HG03432 (cell line): Measurements from ENCODE around the gene AFDN.

ENCODE experiments used
- ATAC-seq: cut with Tn5 transposase; IDR thresholded peaks from one replicate; pipeline ENCODE4 v1.9.1; 2021; ENCODE audit warnings: mild to moderate bottlenecking, moderate library complexity; ENCODE audit not compliant: unreplicated experiment

AFDN gene

DNA sequence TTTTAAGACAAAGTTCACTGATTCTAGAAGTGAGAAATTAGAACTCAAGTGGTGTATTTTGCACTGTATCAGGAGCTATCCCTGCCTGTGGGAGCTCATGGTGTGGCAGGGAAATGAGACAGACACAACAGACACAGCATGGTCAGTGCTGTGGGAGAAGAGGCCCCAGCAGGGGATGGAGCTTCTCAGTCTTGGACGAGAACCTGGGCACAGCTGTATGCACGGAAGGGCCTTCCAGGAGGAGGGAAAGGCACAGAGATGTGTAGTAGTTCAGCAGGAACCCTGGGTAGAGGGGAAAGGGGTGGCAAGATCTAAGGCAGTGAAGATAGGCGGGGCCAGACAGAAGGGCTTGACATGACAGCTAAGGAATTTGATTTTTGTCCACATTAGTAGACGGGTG, 122.0 kb downstream of the AFDN start:
- ATAC-seq: no peak

DNA sequence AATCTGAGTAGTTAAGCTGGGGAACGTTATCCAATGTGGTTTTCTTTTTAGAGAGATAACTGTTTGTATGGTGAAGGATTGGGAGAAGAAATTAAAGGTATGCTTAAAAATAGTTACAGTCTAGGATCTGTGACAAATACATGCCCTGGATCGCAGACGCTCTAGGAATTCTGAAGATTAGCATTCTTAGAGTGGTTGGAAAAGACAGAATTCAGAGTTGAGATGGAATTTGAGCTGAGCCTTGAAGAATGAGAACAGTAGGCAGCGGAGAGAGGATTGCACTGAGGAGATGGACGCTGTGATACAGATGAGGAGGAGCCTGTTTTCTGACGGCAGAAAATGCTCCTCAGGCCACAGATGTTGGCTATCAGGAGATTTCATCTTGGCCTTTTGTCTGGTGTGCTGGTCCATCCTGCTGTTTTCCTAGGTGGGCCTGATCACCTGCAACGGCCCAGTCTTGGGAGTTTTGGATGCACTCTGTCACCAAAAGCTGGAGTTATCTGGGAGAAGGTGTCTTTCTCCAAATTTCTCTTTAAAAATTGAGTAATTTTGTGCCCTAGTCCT, 122.5 kb downstream of the AFDN start:
- no peak for ATAC-seq

DNA sequence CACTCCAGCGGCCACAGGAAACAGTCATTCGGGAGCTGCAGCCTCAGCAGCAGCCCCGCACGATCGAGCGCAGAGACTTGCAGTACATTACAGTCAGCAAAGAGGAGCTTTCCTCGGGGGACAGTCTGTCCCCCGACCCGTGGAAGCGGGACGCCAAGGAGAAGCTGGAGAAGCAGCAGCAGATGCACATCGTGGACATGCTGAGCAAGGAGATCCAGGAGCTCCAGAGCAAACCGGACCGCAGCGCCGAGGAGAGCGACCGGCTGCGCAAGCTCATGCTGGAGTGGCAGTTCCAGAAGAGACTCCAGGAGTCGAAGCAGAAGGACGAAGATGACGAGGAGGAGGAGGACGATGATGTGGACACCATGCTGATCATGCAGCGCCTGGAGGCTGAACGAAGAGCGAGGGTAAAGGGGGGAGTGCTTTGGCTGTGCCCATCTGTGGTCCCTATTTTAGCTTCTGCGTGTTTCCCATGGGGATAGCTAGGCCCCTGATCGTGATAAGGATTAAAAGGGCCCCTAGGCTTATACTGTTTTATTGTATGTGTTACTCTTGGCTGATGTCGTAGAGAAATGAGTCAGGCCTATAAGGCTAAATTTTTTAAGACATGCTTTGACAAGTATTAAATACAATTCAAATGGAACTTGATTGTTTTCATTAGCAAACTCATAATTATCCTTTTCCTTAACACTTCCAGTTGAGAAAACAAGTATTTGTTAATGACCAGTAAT, 125.2 kb downstream of the AFDN start:
- ATAC-seq: no peak

DNA sequence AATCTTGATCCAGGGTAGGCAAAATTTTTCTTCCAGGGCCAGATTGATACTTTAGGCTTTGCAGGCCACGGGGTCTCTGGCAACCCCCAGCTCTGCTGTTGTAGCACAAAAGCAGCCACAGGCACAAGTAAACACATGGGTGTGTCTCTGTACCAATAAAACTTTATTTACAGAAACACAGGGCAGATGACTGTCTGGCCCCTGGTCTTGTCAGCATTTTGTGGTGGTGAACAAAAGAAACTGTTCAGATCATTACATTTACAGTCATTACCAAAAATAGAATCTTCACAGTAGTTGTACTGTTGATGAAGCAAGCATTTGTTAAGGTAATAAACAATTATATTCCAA, 125.8 kb downstream of the AFDN start:
- ATAC-seq: no peak

DNA sequence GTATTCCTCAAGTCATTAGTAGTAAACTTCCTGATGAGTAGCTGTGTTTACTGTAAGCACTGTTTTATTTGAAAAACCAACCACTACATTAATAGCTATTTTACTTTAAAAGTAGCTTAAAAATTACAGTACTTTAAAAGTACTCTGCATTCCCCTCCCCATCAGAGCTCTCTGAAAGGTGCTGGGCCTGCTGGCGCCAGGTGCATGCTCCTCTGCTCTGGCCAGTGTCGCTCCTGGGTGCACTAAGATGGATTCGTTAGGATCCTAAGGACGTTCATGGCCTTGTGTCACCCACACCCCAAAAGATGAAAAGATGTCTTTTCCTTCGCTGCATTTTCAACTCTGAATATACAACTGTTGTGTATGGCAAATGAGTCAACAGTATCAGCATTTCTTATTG, 126.8 kb downstream of the AFDN start:
- no peak for ATAC-seq

DNA sequence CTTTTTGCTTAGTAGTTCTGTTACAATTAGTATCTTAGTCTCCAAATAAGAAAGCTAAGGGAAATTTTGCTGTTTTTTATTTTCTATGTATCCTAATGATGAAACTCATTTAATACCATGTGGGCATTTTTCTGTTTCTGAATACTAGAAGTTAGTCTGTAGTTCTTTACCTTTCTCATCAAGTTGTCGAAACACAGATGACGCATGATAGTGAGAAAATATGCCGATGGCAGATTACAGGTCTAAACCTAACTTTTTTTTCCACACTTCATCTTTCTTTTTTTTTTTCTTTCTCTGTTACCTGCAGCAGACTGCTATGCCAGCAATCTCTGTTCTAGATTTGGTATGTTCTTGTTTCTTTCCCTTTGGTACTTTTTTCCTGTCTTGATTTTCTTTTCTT, 127.4 kb downstream of the AFDN start:
- ATAC-seq: no peak

DNA sequence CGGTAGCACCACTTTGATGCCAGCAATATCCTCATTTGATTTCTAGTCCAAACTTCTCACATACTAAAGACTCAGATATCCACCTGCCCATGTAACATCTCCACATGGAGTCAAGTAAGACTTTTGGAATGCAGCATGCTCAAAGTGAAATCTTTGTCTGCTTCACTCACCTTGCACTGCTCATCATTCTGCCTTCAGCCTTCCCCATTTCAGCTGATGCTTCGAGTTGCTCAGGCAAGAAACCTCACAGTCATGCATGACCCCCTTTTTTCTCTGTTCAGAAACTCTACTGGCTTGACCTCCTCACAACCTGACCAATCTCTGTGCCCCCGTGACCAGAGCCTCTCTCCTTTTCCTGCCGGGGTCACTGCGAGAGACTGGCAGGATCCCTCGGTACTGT, 129.8 kb downstream of the AFDN start:
- no peak for ATAC-seq

DNA sequence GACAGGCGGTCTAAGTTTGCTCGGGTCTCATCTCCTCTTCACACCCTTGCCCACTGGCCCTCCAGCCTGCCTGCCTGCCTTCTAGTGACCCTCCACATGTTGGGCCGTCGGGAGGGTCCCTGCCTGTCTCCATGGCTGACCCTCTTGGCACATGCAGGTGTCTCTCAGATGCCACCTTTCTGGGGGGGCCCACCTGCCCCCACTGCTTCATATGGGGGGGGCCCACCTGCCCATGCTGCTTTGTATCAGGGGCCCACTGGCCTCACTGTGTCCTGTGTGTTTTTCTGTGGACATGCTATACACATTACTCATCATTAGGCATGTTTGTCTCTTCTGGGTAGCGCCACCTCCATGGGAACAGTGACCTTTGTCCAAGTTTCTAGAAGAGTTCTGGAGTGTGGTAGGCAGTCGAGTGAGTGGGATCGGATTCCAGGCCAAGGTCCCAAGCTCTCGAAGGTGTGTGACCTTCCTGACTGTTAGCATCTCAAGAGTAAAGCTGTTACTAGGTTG, 130.3 kb downstream of the AFDN start:
- no peak for ATAC-seq

DNA sequence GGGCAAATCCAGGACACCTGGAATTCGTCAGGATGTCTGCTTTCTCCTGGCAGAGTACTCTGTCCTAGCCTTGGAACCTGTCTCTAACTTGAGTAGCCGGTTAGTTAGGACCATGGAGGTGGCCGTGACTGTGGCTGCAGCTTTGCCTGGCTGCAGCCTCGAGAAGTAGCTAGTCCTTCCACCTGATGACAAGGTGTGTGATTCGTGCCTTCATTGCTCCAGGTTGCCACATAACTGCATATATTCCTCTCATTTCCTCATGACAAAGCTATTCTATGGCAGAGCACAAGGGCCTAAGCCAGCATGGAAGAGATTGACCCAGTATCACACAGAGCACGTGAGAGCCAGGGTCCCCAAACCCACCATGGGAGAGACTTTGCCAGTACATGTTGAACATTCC, 130.9 kb downstream of the AFDN start:
- ATAC-seq: no peak

DNA sequence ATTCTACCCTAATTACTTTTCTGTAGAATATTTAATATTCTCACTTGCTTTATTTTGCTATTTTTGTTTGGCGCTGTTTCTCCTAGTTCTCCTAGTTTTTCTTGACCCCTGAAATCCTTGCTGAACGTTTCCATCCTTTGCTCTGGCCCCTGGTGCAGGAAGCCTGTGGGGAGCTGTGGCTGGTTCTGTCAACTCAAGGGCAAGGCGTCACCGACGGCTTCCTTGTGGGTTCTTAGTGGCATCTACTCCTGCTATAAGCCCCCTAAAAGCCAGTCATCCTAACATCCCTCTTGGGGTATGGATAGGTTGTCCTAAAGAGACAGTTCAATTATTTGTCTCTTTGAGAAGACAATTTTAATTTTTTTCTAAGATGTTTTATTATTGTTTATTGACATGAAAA, 133.9 kb downstream of the AFDN start:
- no peak for ATAC-seq

DNA sequence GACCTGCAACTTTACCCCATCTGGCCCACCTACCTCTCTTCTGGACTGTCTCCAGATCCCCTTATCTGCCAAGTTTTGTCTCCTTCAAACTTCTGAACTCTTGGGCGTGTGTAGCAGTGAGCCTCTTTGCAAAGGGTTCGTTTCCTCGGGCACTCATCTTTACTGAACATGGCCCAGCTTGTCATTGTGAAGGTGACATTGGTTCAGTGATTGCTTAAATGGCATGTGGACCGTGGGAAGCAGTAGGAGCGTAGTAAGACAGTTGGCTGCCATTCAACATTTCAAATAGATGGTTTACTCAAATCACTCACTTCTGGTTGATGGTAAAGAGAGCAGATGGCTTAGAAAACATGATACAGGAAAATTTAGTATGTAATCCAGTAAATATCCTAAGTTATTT, 136.0 kb downstream of the AFDN start:
- ATAC-seq: no peak

DNA sequence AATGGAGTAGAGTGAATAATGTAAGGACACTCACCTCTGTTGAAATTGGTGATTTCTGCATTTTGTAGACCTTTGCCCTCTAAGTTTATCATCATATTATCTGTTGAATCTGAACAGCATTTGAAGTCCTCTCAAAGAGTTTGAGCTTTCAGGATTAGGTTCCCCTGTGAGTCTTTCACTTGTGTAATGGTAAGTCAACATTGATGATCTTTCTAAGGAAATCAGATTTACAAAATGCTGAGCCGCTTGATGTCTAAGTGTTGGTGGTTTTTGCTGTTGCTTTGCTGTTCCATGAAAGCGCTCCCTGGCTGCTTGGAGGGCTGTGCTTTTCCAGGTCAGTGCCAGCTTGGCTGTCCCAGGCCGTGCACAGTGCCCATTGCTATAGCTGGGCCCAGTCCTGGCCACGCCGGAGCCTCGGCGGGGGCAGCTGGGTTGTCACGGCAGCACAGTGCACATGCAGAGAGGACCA, 136.9 kb downstream of the AFDN start:
- ATAC-seq: no peak

DNA sequence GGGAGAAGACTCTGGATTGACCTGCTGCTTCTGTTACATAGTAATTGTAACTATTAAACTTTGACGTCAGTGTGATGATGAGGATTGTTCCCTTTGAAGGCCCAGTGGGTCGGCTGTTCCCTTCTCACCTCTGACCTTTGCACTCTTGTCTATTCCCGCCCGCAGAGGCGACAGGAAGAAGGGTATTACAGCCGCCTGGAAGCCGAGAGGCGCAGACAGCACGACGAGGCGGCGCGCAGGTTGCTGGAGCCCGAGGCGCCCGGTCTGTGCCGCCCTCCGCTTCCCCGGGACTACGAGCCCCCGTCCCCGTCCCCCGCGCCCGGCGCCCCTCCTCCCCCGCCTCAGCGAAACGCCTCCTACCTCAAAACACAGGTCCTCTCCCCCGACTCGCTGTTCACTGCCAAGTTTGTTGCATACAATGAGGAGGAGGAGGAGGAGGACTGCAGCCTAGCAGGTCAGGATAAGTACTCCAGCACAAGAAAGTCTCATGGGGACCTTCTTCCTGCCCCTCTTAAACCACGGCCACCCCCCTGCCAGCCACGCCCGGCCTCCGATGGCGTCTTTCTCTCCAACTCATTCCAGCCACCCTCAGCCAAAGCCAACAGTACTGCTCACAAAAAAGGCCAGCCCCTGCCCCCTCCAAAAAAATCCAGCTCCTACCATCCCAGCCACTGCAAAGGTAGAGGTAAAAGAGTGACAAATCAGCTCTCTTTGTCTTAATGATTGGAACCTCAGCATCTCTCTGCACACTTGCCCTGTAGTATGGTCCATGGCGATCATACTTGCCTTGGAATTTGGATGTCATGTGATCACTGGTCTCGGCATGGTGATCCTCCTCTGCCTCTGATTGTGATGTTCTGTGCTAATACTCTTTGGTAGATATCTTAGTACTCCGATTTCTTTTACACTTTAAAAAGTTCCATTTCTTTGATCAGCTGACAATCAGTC, 139.2 kb downstream of the AFDN start:
- ATAC-seq: no peak

DNA sequence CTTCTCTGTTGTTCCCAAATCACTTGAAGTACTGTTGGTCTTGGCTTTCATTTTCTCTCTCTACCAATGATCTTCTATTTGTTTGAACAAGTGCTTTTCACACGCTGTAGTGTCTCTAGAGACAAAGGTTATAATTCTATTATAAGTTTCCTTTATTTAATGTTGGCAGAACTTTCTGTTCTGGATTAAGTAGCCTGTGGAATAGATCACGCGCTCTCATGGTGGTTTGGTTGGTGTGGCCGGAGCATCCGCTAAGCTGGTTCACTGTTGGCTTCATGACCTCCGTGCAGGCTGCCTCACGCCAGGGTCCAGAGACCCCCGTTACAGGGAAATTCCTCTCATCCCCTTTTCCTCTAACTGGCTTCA, 139.8 kb downstream of the AFDN start:
- no peak for ATAC-seq

DNA sequence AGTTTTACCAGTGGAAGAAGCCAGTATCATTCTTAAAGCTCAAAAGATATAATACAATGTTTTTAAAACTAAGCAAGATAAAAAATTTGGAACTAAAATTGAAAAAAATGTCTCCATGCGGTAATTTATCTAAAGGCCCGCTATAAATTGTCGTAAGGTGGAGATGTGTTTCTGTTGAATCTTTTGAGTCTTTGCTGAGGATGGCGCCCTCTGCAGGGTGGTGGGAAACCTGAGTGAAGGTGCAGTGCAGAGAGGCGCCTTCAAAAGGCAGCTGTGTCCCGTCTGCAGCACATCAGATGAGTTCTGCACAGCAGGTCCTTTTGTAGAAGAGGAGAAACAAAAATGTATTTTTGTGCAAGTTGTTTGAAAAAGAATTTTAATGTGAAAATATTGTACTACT, 141.4 kb downstream of the AFDN start:
- no peak for ATAC-seq

DNA sequence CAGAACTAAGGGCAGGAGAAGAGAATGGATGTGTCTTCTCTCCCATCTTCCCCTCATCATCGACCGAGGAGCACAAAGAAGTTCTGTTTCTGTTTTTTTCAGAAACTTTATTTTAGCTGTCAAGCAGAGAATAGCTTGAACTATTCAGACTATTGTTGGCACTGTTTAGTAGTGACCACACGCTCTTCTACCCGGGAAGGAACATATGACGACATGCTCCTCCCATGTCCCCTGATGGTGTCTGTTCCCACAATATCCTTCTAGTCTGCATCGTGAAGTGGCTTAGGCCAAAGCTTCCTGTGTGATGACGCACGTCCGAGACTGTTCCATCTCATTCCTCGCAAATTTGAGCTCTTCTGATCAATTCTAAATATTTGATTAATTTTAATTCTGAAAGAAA, 143.5 kb downstream of the AFDN start:
- no peak for ATAC-seq

DNA sequence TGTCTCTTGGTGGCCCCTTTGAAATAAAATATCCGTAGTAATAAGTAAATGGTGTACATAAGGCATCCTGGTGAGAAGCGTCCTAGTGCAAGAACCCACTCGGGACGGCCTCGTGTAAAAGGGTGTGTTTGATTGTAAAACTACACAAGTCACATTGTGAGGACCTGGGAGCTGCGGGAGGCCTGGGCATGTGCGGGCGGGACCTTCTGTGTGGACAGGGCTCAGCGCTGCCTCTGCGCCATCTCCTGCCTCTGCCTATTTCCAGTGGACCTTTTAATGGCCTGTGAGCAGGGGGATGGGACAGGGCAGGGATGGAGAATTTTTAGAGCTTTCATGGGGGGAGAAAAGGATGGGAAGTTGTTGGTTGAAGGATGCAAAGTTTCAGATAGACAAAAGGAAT, 145.5 kb downstream of the AFDN start:
- ATAC-seq: no peak

DNA sequence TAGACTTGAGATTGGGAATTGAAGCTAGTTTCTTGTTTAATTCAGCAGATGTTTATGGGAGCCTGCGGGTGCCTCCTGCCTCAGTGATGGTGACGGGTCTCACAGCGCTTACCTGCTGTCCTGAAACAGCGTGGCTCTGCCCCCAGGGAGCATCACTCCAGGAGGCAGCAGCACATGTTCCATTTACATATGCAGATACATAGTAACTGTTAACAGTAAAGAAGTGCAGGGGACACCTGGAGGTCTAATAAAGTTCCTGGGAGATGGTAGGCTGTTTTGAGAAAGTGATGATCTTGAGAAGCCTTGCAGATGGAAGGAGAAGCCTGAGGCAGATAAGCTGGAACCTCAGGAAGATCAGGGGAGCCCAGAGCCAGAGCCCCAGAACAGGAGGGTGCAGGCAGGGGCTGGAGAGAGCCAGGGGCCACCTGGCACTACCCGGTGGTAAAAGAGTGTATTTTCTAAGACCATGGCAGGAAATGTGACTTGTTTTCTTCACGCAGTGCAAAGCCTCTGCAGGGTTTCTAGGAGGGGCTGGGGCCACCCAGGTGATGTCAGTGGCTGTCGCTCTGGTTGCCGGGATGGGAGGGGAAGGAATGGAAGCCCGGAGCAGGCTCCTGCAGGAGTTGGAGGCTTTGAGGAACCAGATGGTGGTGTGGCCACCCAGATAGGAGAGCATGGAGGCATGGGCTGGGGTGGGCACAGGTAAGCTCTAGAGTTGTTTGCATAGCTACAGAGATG, 146.6 kb downstream of the AFDN start:
- no peak for ATAC-seq

DNA sequence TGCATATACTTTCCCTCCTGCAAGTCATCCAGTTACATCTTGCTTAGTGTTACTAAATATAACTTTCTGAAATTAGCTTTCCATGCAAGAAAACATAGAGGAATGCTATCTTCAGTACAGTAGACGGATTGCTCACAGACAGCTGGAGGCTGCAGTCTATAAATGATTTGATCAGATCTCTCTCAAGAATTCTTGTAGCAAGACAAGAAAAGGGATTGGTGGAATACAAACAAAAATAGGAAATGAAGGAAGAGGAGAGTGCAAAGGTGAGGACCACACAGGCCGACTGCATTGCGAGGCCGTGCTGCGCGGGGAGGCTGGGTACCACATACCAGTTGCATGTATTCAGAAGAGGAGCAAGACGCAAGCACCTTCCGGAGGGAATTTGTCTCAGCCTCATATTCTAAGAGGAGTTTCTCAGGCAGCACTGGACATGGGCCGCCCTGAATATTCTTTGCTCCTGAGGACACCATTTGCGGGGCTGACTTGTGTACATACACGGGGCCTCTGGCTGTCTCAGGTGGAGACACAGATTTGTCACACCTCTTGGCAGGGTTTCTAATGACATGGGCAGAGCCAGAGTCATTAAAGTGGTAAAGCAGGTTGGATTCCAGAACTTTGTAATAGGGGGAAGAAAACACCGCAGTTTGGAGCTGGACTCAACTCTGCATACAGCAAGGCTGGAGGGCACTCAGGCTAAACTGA, 148.1 kb downstream of the AFDN start:
- ATAC-seq: no peak

DNA sequence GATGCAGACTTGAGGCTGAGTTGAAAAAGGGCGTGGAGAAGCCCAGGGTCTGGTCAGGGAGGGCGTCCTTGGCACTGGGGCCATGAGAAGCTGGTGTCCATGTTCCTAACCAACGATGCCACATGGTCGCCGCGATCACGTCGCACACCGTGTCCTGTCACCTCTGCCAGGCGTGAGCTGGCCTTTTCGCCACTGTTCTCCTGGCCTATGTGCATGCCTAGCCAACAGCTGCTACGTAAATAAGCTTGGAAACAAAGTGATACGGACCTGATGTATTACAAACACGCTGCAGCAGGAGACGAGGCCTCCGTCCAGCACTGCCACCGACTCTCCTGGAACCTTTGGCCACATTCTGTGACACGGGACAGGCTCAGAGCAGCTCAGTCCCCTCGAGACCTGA, 148.7 kb downstream of the AFDN start:
- no peak for ATAC-seq
